Right forelimb (tissue), 1 donor: ENCODE measurements around the gene USP37.
"Not testable (repeated sequence)": the region's sequence is repeated elsewhere in the genome, so short reads cannot be mapped to it uniquely, and the experiment has no call there.

ENCODE experiments used
- DNase-seq: peaks from one replicate; pipeline ENCODE4 v3.0.0-alpha.2; 2018

The USP37 gene

DNA sequence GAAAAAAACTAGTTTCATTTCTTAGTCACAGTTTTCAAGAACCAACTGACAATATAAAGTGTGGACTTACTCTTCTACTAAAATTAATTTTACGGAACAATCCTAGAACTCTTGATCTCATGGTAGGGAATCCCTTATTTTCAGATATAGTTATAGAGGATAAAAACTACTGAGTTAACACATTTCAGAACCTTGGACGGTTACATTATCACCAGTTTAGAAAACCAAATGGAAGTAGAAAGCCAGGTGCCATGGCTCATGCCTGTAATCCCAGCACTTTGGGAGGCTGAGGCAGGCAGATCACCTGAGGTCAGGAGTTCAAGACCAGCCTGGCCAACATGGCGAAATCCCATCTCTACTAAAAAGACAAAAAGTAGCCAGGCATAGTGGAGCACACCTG is 13.9 kb downstream of the USP37 start:
- DNase-seq = not testable (repeated sequence)

DNA sequence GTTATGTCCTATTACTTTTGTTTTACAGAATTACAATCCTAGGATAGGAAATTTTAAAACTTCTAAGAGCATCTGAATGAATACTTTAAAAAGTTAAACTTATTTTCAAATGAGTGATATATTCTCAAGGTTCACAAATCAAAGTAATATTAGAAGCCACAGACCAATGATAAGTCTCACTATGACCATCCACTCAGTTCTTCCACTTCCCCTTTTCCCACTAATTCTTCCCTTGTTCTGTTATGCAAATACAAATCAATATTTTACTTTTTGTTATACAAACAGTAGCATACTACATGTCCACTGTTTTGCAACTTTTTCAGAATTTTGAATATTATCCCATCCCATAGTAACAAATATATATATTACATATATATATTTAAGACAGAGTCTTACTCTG is 20.2 kb downstream of the USP37 start:
- DNase-seq = no peak

DNA sequence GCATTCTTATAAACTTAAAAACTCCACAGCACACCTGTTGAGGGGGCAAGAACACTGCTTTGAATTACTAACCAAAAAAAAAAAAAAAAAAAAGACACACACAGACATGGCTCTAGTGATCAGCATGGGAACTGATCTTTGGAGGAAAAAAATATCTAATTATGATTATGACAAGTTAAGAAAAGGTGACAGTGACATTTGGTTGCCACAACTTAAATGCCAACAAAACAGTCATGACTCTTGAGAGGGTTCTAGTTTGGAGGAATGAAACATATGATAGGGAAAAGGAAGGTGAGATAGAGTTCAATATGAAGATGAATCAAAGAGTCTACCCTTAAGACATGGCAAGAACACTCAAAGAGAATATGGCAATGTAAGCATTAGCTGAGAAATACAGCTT is 20.6 kb downstream of the USP37 start:
- DNase-seq = no peak

DNA sequence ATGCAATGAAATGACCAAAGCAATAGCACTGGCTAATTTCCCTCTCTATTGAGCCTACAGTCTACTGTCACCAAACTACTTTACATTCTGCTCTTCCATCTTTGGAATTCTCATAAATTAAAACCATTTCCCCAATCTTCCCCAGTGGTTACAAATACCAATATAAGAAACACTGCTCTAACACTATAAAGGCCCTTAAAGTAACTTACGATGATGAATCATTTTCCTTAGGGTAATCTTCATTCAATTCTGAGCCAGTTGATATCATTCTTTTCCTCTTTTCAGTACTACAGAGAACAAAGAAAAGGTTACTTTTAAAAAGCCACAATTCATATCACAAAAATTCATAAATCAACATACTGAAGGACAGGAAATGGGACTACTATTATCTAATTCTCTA is 22.1 kb downstream of the USP37 start:
- no peak for DNase-seq

DNA sequence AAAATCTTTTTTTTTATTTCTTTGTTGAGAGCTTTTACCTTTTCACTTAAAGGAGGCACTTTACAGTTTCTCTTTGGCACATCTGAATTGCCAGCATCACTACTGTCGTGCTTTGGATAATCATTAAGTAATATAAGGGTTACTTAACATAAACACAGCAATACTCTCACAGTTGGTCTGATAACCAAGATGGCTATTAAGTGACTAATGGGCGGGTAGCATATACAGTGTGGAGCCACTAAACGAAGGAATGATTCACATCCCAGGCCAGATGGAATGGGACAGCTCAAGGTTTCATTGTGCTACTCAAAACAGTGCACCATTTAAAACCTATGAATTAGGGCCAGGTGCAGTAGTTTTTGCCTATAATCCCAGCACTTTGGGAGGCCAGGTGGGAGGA is 28.1 kb downstream of the USP37 start:
- DNase-seq = no peak

DNA sequence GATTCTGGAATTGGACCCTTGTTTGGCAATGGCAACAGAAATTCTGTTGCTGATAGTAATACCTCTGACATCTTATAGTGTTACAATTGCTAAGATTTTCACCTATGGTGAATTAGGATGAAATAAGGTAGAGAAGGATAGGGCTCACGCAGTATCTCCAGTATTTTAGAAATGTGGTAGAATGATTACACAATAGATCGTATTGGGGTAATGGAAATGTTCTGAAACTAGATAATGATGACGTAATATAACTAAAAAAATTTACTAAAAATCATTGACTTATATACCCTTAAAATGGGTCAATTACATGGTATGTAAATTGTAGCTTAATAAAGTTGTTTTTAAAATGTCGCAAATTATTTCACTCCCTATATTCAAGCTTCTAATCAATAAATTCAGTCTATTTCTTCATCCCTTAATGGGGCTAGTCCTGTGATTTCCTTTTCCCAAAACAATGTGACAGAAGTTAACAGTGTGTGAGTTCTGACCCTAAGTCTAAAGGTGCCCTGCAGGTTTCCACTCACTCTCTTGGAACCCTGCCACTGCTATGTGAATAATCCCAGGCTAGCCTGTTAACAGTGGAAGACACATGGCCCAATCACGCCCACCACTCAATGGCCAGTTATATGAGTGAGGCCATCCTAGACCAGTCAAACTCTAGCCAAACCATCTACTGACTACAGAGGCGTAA is 31.2 kb downstream of the USP37 start:
- DNase-seq = no peak

DNA sequence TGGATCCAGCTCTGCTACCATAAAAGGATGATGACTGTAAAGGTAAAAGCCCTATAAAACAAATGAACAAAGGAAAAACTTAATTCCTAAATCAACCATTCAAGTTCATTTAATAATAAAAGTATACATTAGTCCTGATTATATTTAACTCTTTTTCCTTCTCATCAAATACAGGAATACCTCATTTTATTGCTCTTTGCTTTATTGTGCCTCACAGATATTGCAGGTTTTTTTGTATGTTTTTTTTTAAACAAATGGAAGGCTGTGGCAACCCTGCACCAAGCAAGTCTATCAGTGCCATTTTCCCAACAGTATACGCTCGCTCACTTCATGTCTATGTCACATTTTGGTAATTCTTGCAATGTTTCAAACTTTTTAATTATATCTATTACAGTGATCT is 38.2 kb downstream of the USP37 start:
- no peak for DNase-seq

DNA sequence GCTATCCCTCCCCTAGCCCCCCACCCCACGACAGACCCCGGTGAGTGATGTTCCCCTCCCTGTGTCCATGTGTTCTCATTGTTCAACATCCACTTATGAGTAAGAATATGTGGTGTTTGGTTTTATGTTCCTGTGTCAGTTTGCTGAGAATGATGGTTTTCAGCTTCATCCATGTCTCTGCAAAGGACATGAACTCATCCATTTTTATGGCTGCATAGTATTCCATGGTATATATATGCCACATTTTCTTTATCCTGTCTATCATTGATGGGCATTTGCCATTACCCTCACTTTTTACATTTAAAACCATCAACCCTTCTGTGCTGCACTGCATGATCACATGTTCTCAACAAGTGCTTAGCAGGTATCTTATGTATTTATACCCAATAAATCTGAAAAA is 39.7 kb downstream of the USP37 start:
- DNase-seq = not testable (repeated sequence)

DNA sequence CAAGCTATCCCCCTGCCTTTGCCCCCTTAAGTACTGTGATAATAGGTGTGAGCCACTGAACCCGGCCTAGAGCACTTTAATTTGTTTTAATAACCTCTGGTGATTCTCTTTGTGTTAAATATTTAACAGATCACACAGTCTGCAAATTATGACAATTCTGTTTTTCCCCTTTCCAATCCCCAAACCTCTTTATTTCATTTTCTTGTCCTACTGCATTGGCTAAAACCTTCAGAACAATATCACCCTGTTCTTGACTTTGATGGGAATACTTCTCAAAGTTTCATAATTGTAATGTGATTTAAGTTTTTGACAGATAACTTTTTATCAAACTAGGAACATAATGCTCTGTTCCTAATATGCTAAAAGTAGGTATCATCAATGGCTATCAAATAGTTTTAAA is 44.5 kb downstream of the USP37 start:
- no peak for DNase-seq

DNA sequence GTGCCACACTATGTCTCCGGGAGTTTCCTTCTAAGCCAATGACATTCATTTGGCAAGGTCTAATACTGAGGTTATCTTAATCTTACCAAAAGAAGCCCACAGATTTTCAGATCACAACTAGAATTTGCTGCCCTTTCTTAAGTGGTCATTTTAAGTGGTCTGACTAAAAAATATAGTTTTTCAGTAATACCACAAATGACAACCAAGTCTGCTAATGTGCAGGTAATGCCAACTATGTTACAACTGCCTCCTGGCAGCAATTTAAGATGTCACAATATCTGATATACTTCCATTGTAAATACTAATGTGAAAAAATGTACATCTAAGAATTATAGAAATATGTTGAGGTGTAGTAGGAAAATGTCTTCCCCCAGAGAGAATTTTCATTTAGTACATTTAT is 49.3 kb downstream of the USP37 start:
- DNase-seq = no peak

DNA sequence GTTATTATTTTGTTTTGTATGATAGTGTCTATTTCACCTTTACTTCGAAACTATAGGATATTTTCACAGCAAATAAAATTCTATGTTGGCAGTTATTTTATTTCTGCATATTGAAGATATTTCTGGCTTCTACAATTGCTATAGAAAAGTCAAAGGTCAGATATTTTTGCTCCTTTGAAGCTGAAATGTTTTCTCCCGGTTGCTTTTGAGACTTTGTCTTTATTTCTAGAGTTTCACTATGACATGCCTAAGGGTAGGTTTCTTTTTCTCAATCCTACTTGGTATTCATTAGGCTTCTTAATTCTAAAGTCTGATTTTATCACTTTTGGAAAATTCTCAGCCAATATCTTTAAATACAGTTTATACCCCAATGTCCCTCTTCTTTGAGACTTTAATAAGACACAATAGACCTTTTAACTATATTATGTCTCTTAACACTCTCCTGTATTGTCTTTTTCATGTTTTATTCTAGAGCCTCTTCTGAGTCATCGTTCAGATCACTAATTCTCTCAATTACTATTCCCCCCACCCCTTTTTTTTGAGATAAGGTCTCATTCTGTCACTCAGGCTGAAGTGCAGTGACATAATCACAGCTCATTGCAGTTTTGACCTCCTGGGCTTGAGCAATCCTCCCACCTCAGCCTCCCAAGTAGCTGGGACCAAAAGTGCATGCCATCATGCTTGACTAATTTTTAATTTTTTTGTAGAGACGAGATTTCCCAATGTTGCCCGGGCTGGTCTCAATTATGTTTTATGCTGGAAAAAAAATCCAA is 50.5 kb downstream of the USP37 start:
- DNase-seq = no peak

DNA sequence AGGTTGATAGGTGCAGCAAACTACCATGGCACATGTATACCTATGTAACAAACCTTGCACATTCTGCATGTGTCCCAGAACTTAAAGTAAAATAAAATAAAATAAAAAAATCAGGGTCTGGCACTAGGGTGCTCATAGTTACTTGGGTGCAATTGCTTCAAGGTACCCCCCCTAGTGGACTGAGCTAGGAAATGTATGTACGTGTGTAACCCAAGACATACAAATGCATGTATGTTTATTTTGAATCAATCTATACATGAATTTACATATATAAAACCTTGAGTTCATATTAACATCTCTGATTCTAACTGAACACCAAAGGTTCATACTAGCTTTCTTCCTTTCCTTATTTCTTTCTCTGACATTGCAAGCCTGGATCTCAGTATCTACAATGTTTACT is 51.5 kb downstream of the USP37 start:
- no peak for DNase-seq

DNA sequence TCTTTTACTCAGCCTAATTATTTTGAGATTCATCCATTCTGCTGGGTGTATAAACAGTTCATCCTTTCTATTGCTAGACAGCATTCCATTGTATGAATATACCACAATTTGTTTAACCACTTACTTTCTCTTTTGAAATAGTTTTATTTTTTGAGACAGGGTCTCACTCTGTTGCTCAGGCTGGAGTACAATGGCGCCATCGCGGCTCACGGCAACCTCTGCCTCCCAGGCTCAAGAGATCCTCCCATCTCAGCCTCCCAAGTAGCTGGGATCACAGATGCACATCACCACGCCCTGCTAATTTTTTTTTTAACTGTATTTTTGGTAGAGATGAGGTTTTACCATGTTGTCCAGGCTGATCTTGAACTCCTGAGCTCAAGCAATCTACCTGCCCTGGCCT is 54.5 kb downstream of the USP37 start:
- DNase-seq = no peak

DNA sequence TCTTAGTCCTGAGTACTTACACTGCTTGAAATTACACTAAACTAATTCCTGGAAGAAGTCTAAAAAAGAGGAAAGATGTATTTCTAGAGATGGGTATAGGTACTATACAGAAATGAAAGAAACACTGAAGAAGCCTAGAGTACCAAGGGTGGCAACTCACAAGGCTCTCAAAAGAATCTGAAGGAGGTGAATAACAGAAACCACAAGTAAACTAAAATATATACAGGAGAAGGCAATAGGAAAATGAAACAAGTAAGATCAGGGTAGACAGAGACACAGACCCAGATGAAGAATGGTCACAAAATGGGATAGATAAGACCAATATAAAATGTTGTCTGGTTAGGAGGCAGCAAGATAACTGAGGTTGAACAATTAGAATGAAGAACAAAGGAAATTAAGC is 59.9 kb downstream of the USP37 start:
- DNase-seq = no peak

DNA sequence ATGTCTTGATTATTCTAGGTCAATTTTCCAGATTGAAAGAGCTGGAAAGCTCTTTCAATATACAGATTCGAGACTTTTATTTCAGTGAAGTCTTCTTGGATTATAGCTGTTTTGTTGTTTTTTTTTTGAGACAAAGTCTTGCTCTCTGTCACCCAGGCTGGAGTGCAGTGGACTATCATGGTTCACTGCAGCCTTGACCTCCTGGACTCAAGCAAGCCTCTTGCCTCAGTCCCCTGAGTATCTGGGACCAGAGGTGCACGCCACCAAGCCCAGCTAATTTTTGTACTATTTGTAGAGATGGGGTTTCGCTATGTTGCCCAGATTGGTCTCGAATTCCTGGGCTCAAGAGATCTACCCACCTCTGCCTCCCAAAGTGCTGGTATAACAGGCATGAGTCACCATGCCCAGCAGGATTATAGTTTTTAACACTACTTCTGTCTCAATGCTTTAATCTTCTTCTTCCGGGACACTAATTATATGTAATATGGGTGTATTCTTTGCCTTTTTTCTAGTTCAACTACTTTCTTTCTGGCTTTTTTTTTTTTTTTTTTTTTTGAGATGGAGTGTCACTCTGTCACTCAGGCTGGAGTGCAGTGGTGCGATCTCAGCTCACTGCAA is 62.3 kb downstream of the USP37 start:
- DNase-seq = no peak

DNA sequence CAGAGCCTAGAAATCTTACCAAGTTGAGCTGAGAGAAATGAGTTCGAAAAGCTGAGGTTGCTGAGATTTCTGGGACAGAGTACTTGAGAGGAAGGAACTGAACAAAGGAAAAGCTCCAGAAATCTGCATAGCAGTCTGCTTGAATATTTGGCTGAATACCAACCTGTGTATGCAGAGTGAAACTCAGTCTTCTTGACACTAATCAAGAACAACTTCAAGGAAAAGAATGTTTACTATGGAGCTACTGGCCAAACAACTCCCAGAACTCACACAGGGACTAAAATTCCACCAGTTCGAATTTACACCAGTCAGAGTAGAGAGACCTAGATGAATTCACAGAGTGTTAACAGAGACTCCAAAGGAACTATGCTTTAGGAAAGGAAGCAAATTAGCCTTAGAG is 66.5 kb downstream of the USP37 start:
- no peak for DNase-seq

DNA sequence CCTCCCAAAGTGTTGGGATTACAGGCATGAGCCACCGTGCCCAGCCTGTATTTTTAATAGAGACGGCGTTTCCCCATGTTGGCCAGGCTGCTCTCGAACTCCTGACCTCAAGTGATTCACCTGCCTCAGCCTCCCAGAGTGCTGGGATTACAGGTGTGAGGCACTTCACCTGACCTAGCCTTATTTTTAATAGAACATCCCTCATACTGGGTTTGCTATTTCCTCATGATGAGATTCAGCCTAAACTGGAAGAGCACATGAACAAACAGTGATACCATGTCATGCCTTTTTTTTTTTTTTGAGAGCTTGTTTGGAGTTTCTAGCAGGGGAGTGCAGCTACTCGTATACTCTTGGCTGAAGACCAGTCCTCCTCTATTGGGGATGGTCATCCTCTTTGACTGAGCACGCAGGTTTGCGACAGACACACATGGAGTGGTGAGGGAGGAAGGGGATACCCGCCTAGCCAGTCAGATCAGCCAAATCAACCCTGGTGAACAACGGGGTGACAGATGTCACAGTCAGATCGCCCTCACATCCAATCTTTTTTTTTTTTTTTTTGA is 67.6 kb downstream of the USP37 start:
- no peak for DNase-seq

DNA sequence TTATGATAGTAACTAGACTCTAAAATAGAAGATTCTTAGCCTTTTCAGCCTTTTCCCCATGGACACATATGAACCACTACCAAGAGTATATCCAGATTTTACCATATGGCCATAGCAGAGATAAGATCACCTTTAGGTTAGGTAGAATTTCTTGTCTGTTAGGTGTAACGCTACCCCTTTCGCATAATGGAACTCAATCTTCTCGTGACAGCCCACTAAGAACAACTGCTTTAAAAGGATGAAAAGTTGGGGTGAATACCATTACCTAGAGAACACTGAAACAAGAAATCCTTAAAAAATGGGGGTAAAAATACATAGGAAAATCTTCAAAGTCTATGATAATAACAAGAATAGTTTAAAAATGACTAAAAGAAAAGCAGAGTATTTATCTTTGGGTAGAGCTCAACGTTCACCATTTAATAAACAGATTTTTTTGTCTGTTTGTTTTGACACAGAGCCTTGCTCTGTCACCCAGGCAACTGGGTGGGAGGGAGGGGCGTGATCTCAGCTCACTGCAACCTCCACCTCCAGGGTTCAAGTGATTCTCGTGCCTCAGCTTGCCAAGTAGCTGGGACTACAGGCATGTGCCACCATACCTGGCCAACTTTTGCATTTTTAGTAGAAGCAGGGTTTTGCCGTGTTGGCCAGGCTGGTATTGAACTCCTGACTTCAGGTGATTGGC is 82.0 kb downstream of the USP37 start:
- no peak for DNase-seq

DNA sequence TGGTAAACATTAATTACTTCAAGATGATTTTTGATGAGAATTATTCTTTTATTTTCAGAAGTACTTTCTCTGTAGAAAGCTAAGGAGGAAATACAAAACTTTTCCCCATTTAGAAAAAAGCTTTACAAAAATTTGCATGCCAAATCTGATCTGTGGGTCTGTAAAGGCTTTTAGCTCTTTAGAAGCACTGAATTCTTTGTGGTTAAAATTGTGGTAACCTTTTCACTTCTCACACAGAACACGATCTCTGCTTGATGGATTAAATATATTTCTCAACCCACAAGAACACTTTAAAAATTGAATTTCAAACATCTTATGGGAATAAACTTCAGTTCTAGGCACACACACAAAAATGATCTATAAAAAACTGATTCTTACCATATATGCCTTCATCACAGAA is 85.5 kb downstream of the USP37 start:
- DNase-seq = no peak

DNA sequence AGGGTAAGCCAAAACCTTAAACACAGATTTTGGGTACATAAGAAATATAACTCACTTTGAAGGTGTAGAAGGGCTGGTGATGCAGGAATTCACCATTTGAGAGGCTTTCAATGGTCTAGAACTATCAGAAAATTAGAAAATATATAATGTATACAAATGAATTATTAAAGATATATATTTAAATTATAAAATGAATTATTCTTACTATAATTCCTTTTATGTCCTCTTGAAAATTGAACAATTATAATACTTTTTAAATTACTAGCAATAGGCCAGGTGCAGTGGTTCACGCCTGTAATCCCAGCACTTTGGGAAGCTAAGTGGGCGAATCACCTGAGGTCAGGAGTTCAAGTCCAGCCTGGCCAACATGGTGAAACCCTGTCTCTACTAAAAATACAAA is 88.6 kb downstream of the USP37 start:
- DNase-seq = no peak

DNA sequence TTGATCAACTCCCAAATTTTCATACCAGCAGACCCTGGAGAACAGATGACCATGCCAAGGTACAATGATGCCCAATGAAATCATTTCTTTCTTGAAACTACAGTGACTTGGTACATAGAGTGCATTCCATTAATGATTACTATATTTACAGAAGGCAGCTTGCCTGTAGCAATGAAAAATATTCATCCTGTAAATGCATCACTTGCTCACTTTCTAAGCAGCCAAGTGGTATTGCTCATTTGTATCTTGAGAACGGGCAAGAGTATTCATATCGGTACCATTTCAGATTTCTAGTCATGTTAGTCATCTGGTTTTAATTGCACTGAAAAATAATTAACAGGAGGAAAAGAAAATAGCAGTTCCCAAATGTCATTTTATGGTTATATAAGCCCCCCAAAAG is 89.6 kb downstream of the USP37 start:
- DNase-seq = no peak

DNA sequence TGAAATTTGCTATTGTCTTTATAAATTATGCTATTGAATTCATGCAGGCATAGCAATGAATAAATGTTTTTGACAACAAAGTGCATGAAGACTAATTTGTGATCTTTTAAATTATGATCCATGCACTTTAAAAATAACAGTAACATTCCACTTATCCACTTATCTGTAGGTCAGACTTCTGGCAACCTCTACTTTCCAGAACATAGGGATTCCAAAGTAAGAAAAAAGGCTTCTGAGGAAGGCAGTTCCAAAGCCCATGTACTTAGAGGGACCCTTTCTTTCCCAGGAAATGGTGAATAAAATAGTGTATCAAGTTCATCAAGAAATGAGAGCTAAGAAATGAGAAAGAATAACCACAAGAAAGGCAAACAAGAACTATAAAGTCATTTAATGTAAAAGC is 90.9 kb downstream of the USP37 start:
- no peak for DNase-seq

DNA sequence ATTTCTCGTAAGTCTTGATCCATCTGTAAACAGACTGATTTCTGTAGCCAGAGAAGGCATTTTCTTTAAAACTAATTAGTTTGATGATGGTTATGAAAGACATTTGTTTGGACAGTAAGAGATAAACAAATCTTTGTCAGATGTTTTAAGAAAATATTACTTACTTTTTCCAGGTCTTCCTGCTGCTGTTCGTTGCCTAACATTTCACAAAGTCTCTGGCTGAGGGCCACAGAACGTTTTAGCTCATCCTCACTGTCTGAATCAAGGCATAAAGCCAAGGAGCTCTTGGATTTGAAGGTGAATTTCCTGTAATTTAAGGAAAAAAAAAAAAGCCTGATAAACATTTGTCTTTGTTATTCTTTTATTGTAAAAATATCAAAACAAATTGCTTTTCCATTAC is 91.5 kb downstream of the USP37 start:
- DNase-seq = no peak

DNA sequence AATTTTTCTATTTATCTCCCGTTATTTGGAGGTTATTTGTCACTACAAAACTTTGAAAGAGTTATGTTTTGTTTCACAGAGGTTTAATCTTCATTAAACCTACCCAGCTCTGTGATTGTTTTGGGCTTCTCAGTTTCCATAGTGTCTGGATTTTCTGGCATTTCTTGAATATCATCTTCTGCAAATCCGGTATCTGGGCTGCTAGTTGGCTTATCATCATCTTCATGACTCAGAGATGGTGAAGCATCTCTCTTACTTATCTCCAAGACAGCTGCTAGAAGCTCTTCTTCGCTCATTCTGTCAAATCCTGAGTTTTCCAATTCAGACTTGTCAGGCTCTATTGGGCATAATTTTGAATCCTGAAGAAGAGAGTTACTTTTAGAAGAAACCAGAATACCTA is 93.6 kb downstream of the USP37 start:
- DNase-seq = no peak
